Measurements from ENCODE around the gene FBXO15.
A peak's percentile ranks its signal among the peaks of the same experiment; 100 is the strongest.

The FBXO15 gene

GRCh38 chr18:74153377-74153776, 5.7 kb upstream of the FBXO15 start:
- no peak for DNase-seq (ENCODE audit: low read depth in 2 of 2)

GRCh38 chr18:74152857-74153256, 5.2 kb upstream of the FBXO15 start:
- no peak for DNase-seq (ENCODE audit: low read depth in 2 of 2)

DNA sequence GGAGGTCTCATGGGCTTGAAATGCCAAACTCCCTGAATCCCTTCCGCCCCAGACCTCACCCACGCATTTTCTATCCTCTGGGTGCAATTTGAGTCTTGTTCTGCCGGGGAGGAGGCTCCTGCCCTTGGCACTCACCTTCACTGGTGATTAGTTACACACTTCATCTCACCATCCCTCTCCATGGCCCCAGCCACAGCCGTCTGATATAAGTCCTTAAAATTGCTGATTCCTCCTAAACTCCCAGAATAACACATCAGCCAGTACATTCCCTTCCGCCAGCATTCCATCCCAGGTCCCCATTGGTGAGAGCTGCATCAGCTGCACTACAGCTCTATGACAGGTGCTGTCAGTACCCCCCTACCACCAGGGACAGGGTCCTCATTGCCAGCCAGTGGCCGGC, 4.6 kb upstream of the FBXO15 start:
- DNase-seq (ENCODE audit: low read depth in 2 of 2): no peak

- DNase-seq (ENCODE audit: low read depth in 2 of 2): no peak
Measured at GRCh38 chr18:74149878-74150277, 2.2 kb upstream of the FBXO15 start.

DNA sequence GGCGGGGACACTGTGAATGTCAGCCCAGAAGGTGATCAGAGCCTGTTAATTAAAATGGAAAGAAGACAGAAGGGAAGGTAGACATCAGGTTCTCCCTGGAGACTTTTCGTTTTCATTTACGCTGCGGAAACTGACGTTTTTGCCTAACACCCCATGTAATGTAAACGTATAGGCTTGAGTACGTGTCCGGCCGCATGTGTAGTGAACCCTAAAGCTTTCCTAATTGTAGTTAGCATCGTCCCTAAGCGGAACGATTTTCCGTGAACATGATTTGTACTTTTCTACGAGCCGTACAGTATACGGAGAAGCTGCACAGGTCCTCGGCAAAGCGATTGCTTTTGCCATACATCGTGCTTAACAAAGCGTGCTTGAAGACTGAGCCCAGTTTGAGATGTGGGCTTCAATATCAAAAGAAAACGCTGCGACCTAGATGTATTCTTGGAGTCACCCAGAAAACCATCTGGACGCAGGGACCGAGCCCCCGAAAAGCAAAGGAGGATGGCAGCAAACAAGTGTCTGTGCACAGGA, 973 bp upstream of the FBXO15 start:
- no peak for DNase-seq (ENCODE audit: low read depth in 2 of 2)

GRCh38 chr18:74147491-74147778, 199 bp downstream of the FBXO15 start:
- no peak for DNase-seq (ENCODE audit: low read depth in 2 of 2)

GRCh38 chr18:74146756-74147155, 878 bp downstream of the FBXO15 start:
- DNase-seq (ENCODE audit: low read depth in 2 of 2): no peak

- no peak for DNase-seq (ENCODE audit: low read depth in 2 of 2)
Measured at GRCh38 chr18:74142252-74142651, 5.4 kb downstream of the FBXO15 start.

DNA sequence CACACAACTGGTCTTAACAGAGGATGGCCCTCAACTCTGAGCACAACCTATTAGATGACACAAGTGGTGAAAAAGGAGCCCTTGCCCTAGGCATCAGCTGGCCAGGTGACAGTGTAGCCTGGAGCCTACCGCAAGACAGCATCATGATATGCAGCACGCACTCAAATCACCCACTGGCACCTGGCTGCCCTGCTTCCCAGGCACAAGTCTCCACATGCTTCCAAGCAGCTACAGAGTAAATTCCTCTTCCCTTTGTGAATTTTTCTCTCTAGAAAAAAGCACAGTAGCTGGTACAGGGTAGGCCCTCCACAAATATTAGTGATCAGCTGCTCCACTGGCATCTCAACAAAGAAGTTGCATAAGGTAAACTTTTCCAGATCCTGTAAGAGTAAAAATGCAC, 6.0 kb downstream of the FBXO15 start:
- DNase-seq (ENCODE audit: low read depth in 2 of 2): no peak

DNA sequence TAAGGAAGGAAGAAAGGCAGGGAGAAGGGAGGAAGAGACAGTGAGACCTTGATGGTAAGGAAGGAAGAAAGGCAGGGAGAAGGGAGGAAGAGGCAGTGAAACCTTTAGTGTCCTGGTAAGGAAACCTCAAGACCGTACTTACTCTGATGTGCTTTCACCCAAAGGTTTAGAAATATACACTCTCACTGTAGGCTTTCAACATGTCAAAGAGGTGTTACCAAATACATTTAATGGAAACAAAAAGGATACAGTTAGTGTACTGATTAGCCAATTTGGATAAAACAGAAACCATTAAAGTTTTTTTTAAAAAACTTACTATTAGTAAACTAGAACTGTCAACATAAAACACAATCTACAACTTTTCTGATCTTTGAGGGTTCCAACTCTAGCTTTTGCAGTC, 7.1 kb downstream of the FBXO15 start:
- DNase-seq (ENCODE audit: low read depth in 2 of 2): no peak

GRCh38 chr18:74139888-74140287, 7.7 kb downstream of the FBXO15 start:
- peak; percentile 28 to 36 for DNase-seq (ENCODE audit: low read depth in 2 of 2)

DNA sequence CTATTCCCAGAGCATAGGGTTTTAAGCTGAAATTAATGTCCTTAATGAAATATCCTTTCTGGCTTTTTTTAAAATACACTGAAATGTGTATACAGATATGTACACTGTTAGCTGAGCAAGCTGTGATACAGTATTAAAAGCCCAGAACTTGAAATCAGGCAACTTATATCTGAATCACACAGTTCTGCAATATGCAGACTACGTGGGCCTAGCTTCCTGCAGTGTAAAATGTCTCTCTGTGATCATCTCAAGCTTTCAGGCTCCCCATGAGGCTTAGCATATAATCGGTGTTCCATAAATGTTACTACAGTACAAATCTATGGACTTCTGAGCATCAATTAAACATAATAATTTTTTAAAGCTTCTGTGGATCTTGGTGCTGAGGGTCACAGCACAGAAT, 8.2 kb downstream of the FBXO15 start:
- no peak for DNase-seq (ENCODE audit: low read depth in 2 of 2)

DNA sequence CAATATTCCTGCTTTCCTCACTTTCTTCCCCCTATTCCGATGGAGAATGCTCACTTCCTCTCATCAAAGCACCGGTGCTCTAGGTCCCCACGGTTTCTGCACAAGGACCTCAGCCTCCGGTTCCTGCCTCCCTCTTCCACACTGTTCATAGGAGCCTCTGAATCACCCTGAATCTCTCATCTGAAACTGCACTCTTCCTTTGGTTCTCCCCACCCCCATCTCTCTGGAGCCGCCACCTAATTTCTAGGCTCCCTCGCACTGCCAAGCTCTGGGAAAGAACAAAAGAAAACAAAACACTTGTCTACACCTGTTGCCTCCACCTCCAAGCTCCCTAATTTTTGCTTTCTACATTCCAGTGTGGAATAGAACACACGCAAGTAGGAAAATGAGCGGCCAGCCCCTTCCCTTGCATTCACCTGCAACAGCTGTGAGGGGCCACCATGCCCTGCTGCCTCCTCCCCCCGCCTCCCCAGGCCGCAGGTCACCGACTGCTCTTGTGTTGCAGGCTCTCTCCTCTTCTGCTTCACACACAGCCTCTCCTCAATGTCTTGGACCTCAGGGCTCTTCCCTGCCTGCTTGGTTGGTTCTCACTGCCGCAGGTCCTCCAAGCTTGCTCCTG, 9.6 kb downstream of the FBXO15 start:
- DNase-seq (ENCODE audit: low read depth in 2 of 2): no peak

DNA sequence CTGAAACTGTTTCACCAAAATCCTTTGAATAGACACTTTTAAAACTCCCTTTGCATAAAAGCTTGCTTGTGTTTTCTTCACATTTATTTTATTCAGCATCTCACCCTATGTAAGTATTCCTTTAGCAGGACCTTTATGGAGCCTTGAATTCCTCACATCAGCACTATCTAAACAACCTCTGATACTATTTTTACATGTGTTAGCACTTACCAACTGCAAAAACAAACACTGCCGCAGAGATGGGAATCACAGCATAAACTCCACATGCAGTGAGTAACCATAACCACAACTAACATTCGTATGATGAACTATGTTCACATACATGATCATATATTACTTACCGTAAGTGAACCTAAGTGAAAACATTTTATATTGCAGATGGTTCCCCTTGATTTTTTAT, 15.4 kb downstream of the FBXO15 start:
- DNase-seq (ENCODE audit: low read depth in 2 of 2): no peak

DNA sequence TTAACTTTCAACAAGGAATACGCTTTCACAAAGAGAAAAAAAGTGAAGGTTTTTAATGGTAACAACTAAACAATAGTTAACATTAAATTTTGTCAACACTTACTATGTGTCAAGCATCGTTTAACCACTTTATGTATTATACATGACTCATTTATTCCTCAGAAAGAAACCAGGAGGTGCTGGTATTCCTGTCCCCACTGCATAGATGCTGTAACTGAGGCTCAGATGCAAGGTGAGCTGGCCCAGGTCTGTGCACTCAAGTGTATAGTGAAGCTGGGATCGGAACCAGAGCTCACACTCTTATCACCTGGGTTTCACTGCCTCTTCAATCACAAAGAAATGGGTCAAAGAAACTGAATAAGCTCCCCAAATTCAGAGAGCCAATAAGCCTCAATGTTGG, 16.5 kb downstream of the FBXO15 start:
- DNase-seq (ENCODE audit: low read depth in 2 of 2): no peak

- DNase-seq (ENCODE audit: low read depth in 2 of 2): no peak
Measured at GRCh38 chr18:74128159-74128558, 19.5 kb downstream of the FBXO15 start.

GRCh38 chr18:74126684-74127655, 20.7 kb downstream of the FBXO15 start:
- DNase-seq (ENCODE audit: low read depth in 2 of 2): no peak

- no peak for DNase-seq (ENCODE audit: low read depth in 2 of 2)
Measured at GRCh38 chr18:74124642-74125041, 23.0 kb downstream of the FBXO15 start.

- DNase-seq (ENCODE audit: low read depth in 2 of 2): no peak
Measured at GRCh38 chr18:74123200-74123599, 24.4 kb downstream of the FBXO15 start.

GRCh38 chr18:74116633-74117554, 30.7 kb downstream of the FBXO15 start:
- peak in 1 of 2 donors; percentile 15 for DNase-seq (ENCODE audit: low read depth in 2 of 2)

GRCh38 chr18:74115046-74115445, 32.6 kb downstream of the FBXO15 start:
- DNase-seq (ENCODE audit: low read depth in 2 of 2): no peak

DNA sequence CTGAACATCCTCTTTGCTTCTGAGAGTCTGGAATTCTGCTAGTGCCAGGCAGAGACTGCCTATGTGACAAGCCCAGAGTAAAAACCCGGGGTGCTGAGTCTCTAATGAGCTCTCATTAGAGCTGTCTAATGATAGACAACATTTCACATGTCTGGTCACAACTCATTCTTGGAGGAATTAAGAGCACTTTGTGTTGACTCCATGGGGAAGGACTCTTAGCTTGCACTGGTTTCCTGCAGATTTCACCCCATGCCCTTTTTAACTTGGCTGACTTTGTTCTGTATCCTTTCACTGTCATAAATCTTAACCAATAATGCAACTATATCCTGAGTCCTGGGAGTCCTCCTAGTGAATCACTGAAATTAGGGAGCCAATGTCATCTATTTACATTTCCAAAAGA, 33.5 kb downstream of the FBXO15 start:
- DNase-seq (ENCODE audit: low read depth in 2 of 2): no peak

All from stimulated activated CD4-positive, alpha-beta T cell treated with anti-CD3 and anti-CD28 coated beads, Interleukin-15, amount 100 ng/mL, for 48 hours (primary cell).